HG03457 (cell line): ENCODE measurements around the gene IQCE.

ENCODE experiments used
- ATAC-seq: cut with Tn5 transposase; IDR thresholded peaks from one replicate; pipeline ENCODE4 v1.9.1; 2021; ENCODE audit warnings: moderate number of reproducible peaks; ENCODE audit not compliant: unreplicated experiment

Gene IQCE

DNA sequence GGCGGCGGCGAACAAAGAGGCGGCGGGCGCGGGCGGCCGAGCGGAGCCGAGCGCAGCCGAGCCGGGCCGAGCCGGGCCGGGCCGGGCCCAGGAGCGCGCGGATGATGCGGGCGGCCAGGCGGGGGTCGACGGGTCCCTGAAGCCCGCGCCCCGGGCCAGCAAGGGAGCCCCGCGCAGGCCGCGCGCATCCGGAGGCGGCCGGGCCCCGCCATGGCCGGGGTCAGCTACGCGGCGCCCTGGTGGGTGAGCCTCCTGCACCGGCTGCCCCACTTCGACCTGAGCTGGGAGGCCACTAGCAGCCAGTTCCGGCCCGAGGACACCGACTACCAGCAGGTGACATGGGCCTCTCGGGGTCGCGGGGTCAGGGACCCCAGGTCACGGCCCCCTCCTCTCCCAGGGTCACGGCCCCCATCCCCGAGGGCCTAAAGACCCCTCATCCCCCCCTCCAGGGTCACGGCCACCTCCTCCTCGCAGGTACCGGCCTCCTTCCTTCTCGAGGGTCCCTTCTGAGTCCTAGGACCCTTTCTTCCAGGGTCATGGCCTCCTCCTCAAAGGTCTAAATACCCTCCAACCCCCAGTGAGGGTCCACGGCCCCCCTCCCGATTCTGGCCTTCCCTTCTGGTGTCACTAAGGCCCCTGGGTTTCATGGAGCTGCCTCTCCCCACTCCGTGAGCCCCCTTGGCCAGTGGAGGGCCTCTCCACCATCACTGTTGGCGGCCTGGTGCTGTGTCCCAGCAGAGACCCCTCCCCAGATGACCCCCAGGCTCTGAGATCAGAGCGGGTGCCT lies 73.4 kb downstream of the IQCE start, which contains the start of gene TTYH3:
TTYH3 (plus strand) TSS at position 41 of the 787 bp plus-strand sequence; CDS start at position 211, 170 bp downstream.
- ATAC-seq: peak; percentile 22

DNA sequence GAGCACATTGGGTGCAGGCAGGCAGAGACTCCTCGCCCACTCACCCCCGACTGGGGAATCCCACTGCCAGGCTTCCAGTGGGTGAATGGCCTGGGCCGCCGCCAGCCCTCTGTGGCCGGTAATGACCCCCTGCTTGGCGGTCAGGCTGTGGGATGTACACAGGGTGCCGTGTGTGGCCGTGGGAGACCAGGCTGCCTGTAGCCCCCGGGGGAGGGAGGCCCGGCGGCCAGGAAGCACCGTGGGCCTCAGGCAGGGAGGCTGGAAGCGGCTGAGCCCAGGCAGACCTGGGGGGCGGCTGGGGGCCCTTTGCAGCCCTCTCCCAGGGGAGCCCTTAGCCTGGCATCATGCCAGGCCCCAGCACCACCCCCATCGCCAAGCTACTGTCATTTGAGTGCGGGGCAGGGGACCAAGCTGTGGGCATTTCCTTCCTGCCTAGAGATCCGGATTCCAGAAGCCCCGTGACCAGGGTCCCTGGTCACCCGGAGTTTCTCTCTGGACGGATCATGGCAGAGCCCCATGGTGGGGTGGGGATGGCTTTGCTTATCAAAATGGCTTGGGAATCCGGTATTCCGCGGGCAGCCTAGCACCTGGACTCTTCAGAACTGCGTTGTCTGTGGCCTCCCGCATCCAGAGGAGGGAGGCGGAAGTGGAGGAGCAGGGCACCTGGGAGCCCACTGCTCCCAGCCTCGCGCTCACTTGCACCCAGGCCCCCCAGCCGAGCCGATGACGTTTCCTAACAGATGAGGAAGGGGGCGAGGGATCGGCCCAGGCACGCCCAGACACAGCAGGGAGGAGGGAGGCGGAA lies 74.2 kb downstream of the IQCE start:
- ATAC-seq: no peak

DNA sequence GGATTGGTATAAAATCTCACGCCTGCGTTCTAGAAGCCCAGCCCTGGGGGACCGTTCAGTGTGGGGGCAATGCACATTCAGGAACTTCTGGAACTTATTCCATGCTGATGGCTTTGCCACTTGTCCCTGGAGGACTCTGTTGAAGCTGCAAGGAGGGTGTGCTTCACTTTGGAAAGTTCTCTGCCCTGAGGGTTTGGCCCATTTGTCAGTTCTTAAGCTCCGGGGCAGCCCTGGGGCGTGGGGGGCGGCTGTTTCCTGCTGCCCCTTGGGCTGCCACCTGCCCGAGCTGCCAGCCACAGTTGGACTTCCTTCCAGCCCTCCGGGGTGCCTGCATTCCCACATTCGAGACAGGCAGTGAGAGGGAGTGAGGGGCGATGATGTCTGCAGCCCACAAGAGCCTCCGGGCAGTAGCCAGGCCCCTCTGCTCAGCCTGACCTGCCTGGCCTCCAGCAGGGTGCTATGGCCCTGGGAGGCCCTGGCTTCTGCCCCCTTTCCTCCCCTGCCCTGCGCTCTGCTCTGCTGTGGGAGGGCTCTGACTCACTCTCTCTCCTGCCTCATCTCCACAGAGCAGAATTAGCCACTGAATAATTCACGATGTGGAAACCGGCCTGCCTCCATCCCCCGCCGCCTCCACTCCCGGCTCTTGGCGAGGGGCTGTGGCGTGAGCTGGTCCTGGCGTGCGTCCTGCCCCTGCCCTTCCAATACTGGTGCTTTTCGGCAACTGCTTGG lies 74.9 kb downstream of the IQCE start:
- no peak for ATAC-seq

DNA sequence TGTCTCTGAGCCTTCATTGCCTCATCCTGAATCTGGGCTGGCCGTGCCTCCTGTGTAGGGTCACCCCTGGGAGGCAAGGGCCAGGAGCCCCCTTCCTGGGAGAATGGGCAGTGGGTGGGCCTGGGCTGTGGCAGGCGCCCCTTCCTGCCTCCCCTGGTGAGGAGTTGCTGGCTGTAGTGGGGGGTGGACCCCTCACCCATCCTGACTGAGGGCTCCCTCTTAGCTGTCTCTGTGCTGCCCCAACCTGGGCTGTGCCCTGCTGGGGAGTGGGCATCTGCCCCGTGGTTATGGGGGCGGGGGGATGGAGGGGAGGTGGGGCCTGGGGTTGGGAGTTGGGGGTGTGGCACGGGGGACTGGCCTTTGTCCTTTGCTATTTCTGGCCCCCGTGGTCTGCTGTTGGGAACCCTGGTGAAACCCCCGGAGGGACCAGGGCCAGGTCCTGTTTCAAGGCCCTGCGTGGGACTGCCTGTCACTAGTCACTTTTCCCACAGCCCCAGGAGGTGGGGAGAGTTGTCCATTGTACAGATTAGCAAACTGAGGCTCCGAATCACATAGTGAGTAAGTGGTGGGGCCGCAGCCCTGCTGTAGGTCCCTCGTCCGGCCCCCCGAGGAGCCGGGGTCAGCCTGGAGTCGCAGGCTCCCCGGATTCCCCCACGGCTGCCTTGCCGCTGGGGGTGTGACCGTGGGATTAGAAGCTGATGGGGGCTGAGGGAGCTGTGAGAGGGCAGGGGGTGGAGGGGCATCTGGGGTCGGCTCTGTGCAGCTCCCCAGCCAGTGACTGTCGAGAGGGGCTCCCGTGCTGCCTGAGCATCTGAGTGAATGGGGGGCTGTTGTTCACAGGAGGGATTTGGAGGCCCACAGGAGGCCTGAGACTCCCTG lies 75.7 kb downstream of the IQCE start:
- no peak for ATAC-seq

DNA sequence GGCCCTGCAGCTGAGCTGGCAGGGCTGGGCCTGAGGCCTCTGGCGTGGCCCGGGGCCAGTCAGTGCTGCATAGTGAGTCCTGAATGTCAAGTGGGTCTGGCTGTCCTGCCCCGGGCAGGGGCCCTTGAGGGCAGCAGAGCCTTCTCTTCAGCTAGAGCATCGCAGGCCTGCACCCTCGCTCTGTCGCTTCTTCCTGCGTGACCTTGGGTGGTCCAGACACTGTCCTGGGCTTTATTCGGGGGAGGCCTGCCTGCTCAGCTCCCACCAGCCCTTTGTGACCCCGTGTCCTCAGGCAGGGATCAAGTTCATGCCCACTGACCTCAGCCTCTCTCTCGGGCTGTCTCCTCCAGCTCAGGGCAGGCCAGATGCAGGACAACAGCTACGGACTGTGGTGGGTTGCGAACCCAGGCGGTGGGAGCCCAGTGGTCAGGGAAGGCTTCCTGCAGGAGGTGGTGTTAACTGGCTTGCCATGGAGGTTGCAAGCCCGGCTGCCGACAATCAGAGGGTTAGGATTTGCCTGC lies 76.4 kb downstream of the IQCE start:
- ATAC-seq: no peak

DNA sequence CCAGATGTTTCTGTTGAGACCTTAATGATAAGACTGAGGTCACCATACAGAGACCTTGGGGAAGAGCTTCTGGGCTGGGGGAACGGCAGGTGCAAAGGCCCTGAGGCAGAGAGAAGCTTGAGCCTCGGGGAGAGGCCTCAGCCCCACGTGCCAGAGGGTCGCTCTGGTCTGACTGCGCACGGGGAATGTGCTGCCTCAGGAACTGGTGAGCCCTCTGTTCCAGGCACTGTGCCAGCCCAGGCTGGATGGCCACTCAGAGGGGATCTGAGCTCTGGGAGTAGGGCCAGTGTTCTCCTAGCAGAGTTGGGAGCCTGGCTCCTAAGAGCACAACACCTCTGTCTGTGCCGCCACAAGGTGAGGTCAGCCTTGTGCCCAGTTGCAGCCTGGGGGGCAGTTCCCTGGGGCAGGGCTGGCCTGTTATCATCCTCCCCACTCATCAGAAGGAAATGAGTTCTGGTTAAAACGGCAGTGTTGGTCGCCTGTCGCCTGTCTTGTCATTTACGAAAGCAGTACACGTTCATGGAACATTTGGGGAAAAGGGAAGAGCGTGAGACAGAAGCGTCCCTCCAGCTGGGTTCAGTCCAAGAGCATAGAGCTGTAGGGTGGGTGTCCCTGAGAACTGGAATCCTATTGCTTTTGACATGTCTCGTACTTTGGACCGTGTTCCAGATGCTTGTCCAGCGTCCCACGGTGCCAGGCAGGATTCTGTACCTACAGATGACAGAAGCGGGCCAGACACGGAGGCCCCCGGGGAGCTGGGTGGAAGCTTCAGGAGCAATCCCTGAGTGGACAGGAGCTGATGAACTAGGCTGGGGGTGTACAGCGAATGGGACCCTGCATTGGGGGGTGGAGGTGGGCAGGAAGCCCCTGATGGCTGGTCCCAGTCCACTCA lies 77.3 kb downstream of the IQCE start:
- ATAC-seq: no peak

DNA sequence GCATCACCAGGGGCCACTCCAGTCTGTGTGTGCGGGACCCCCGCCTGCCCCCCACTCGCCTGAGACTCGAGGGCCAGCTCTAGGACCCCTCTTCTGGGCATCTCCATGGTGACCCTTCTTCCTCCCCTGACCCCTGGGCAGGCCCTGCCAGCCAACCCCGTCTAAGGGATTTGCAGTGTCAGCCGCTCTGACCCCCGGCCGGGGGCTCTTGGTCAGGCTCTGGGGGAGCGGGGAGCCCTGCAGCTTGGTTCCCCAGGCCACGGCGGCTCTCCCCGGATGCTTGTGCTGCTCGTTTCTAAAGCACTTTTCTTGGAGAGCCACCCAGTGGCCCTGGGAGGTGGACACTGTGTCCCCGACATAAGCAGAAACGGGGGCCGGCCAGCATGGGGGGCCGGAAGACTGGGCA lies 78.3 kb downstream of the IQCE start:
- no peak for ATAC-seq

DNA sequence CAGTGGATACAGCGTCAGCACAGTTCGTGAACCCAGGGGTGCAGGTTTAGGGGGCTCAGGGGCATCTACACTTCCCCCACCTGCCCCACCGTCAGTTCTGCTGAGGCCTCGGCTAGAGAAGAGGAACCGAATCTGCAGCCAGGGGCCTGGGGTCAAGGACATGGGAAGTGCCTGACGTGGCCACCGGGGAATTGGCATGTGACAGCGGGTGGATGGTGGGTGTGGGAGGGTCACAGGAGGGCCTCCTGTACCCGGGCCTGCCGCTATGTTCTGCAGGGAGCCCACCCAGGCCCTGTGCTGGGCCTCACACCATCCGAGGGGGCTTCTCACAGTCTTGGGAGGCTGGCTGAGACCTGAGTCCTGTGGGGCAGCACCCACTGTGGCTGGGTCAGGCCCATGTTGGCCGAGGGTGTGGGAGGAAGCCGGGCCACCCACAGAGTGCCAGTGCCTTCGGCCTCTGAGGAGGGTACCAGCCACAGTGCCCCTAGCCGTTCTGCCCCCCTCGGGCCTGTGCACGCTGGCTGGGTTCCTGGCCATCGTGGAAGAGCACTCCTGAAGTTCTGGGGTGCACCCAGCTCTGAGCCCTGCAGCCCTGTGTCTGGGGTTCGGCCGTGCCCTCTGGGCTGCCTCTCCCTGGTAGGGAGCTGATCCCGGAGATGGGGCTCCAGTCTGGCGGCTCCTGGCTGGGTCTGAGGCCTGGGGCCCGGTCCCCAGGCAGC lies 78.9 kb downstream of the IQCE start:
- ATAC-seq: no peak

DNA sequence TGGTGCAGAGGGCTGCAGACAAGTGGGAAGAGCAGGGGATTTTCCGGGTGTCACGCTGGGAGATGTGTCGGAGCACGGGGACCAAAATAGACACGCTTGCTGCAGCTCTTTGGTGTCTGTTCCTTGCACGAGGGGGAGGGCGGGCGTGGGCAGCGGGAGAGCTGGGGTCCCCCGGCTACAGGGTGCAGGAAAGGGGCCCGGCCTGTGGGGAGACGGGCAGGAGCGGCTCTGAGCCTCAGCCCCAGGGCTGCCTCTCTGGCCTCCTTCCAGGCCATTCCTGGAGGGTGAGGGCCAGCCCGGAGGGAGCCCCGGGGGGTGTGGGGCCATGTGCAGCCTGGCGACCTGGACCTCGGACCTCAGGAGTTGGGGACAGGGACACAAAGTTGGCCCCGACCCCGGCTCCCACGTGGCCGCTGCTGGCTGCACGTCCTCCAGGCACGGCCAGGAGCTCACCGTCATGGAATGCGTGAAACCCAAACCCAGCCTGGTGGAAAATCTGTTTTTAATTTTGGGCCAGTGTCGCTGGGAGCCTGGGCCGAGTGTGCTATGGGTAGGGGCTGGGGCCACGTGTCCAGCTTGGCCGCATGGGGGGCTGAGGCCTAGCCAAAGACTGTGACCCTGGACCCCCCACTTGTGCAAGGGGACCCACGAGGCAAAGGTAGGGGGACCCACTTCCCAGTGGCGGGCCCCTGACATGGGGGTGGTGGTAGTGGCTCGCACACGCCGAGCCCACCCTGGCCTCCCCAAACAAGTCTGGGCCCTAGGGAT lies 79.6 kb downstream of the IQCE start:
- no peak for ATAC-seq

DNA sequence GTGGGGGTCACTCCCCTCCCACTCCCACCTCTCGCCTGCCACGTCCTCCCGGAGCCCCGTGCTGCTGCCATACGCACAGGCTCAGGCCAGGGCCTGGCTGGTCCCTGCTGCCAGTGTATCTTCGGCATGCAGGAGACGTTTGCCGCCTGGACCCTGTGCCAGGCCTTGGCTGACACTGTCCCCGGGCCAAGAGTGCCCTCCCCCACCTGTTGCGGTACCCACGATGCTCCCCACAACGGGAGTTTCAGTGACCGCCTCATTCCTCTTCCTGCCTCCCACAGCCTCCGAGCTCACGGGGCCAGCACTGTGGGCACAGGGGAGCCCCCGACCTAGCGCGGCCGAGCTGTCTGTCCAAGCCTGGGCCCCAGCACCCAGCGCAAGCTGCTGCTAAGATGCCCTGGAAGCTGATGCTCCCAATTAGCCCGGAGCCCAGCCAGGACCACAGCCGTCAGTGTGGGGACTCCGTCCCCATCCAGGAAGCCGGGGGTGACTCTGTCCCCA lies 80.5 kb downstream of the IQCE start:
- ATAC-seq: no peak

DNA sequence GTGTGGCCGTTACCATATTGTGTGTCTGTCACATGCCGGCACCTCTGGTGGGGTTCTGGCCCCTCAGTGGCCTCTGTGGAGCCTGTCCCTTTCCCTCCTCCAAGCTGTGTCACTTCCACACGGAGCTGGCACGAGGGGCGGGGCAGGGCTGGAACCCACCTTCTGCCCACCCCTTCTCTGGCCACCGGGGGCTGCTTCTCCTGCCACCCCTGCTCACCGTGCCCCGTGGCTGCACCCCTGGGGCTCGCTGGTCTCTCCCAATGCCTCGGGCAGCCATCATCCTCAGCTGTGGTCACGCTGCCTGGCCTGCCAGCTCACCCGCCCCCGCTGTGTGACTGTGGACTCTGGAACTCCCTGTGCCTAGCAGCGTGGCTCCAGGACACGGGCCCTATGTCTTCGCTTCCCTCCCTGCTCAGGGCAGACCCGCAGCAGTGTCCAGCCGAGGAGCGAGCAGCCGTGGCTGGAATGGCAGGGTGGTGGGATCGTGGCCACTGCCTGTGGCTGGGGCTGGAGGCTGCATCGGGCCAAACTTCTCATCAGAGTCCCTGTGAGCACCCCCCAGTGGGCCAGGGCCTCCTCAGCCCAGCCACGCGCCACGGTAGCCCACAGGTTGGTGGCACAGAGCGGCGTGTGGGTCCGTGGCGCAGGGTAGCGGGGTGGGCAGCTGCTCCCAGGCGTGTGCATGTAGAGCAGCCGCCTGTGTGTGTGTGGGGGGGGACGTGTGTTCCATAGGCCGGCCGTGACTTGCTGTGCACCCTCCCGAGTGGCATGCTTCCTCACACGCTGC lies 81.1 kb downstream of the IQCE start:
- ATAC-seq: no peak

DNA sequence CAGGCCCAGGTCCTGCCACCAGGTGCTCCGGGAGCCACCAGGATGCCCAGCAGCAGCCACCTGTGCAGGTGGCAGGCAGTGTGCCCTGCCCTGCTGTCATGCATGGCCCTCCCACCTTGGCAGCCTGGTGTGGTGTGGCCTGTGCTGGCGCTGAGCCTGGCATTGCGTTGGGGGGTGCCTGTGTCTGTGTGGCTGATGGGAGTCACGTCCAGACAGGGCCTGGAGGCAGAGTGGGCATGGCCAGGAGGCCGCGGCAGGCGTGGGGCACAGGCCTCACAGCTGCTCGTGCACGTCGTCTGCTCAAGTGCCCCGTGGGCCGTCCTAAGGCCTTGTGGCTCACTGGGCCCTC lies 81.7 kb downstream of the IQCE start:
- no peak for ATAC-seq

DNA sequence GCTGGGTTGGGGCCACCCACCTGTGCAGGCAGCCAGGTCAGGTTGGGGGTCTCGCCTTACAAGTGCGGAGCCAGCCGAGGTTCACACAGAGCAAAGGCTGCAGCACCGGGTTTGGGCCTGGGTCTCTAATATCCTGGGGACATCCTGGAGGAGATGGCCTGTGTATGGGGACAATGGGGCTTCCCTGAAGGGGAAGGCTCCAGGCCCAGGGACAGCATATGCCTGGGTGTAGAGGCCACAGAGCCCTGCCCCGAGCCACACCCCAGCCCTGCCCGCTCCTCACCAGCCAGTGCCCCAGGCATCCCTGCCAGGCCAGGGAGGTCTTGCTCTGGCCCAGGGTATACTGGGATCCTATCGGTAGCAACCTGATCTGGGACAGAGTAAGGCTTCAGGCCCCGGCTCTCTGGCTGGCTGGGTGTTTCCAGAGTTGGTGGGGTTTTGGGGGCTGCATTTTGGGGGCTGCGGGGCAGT lies 82.1 kb downstream of the IQCE start:
- ATAC-seq: no peak

DNA sequence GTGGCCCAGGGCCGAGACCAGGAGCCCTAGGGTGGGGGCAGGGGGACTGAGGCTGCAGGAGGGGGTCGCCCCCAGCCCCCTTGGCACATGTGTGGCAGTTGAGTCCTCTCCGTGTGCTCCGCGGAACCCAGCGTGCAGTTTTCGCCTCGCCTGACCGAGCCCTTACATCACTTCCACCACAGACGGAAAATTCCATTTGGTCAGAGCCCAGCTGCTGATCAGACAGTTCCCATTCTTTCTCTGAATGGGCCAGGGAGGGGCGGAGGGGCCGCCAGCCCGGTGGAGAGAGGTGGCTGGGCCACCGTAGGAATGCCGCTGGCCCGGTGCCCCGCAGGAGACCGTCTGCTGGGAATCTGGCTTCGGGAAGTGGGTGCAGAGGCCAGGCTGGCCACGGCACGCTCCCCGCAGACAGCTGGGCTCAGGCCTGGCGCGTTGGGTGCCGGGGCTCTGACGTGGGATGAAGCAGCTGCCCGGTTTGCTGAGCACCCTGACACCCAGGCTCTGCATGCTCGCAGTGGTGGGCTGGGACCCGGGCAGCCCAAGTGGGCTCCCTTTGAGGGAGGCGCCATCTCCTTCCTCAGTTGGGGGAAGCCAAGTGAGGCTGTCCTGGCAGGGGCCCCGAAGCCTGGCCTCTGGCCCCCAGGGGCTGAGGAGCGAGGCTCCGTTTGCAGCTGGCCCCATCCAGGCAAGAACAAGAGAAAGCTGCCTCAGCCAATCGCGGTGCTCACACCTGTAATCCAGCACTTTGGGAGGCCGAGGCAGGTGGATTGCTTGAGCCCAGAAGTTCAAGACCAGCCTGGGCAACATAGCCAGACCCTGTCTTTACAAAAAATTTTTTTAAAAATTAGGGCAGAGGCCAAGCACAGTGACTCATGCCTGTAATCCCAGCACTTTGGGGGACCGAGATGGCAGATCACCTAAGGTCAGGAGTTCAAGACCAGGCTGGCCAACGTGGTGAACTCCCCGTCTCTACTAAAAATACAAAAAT lies 82.9 kb downstream of the IQCE start:
- no peak for ATAC-seq

DNA sequence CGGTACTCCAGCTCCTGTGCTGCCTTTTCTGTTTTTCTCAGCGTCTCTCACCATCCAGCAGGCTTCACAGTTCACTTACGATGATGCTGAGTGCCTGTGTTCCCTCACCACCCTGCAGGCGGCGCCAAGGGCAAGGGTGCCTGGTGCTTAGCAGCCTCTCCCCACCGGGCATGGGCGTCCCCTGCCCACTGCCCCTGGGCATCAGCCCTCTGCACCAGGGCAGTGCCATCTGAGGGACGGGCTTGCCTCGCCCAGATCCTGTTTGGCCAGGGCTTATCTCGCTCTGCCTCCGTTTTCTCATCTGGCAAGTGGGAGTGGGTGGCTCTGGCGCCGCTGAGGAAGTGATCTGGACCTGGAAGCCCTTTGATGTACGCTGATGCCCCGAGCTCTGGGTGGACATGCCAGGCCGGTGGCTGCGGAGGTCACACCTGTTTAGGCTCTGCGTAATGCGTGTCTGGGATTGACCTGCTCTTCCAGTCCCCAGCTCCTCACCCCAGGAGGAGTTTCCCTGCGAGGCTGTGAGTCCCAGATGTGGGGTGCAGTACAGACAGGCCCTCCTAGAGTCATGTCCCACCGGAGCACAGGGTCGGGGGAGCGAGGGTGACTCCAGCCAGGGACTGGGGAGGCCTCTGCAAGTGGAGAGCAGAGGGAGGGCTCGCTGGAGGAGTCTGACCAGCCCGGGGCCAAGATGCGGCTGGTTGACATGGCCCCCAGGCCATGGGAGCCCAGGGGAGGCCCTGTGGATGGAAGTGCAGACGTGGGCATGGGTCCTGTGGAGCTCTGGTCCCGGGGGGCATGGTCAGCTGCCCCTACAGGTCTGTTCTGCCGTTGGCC lies 84.8 kb downstream of the IQCE start:
- no peak for ATAC-seq
